ENCODE results near the gene FYB1.

GRCh38 chr5:39100301-39100850 is 119.0 kb downstream of the FYB1 start:
- TF ChIP-seq POLR2A (IDR thresholded peaks at IDR 0.05) = no peak
- no peak for TF ChIP-seq CTCF (IDR thresholded peaks at IDR 0.05)

Measured in lower leg skin (tissue), 3 donors.